PC-9 (cell line): Measurements from ENCODE around the gene ZNRF3. TPM values are rescaled to one million over a fixed set of nuclear protein-coding genes. Genes with fewer than 3 reads are reported as not detected.

Source experiments
- BruUV-seq: library from RNA; stranded (reverse); fragments of 400-500 nt; replicated peaks from 2 replicates; lab custom pipeline; 2021; lab: Mats Ljungman, UMichigan
- CTCF ChIA-PET: fragments of 300-600 bp; sonication (Branson Sonifier 250); formaldehyde crosslinking; loops from one replicate; lab custom pipeline; 2022; ENCODE audit warnings: antibody characterized with exemption; lab: Charles Lee
- POLR2A ChIA-PET: fragments of 300-600 bp; sonication (Branson Sonifier 250); formaldehyde crosslinking; loops from one replicate; lab custom pipeline; 2022; ENCODE audit warnings: antibody characterized with exemption; ENCODE audit not compliant: unreplicated experiment; lab: Charles Lee
- DNase-seq, 2 experiments: peaks; one replicate each; pipeline versions ENCODE4 v3.0.0 to v3.0.0-alpha.2; 2015 to 2022; ENCODE audit warnings: mixed read lengths in 1 of 2
- H2AFZ ChIP-seq: fragments of 200-600 bp; sonication (generic); 2 replicates; pipeline ENCODE4 v1.8.1; 2017; ENCODE audit warnings: antibody characterized with exemption
- H3F3A ChIP-seq: fragments of 200-600 bp; sonication (generic); 2 replicates; pipeline ENCODE4 v1.8.1; 2017; ENCODE audit warnings: antibody characterized with exemption, mild to moderate bottlenecking, low read depth; ENCODE audit not compliant: insufficient read depth
- H3K27ac ChIP-seq: fragments of 200-600 bp; sonication (generic); 2 replicates; pipeline ENCODE4 v1.6.1; 2016; ENCODE audit warnings: mixed run types
- H3K27me3 ChIP-seq: fragments of 200-600 bp; sonication (generic); 2 replicates; pipeline ENCODE4 v1.6.1; 2016; ENCODE audit warnings: low read depth, mixed run types; ENCODE audit not compliant: insufficient read depth
- H3K36me3 ChIP-seq: fragments of 200-600 bp; sonication (generic); 2 replicates; pipeline ENCODE4 v1.6.1; 2016; ENCODE audit warnings: low read depth, mixed run types
- H3K4me1 ChIP-seq: fragments of 200-600 bp; sonication (generic); replicated peaks from 2 replicates; pipeline ENCODE4 v1.6.1; 2016; ENCODE audit warnings: mixed run types; ENCODE audit not compliant: insufficient read depth
- H3K4me2 ChIP-seq: fragments of 200-600 bp; sonication (generic); 2 replicates; pipeline ENCODE4 v1.6.1; 2017; ENCODE audit warnings: mixed run types
- H3K4me3 ChIP-seq: fragments of 200-600 bp; sonication (generic); 2 replicates; pipeline ENCODE4 v1.6.1; 2016; ENCODE audit warnings: mixed run types
- H3K79me2 ChIP-seq: fragments of 200-600 bp; sonication (generic); 2 replicates; pipeline ENCODE4 v1.6.1; 2017; ENCODE audit warnings: low read depth, mixed run types
- H3K9me2 ChIP-seq: fragments of 200-600 bp; sonication (generic); 2 replicates; pipeline ENCODE4 v1.8.1; 2017; ENCODE audit warnings: mild to moderate bottlenecking; ENCODE audit not compliant: insufficient read depth
- H3K9me3 ChIP-seq: fragments of 200-600 bp; sonication (generic); 2 replicates; pipeline ENCODE4 v1.8.1; 2016; ENCODE audit warnings: low read depth; ENCODE audit not compliant: insufficient read depth
- H4K20me1 ChIP-seq: fragments of 200-600 bp; sonication (generic); 2 replicates; pipeline ENCODE4 v1.8.1; 2017; ENCODE audit not compliant: insufficient read depth
- CTCF ChIP-seq: fragments of 200-600 bp; sonication (generic); conservative IDR thresholded peaks from 2 replicates; pipeline ENCODE4 v1.6.1; 2017; ENCODE audit warnings: mixed run types, antibody characterized with exemption, mild to moderate bottlenecking, moderate library complexity
- EZH2 ChIP-seq: fragments of 200-600 bp; sonication (generic); IDR thresholded peaks from 2 replicates; pipeline ENCODE4 v1.8.0; 2017; ENCODE audit warnings: antibody characterized with exemption, low read depth
- intact Hi-C: fragments of 100-400 bp; cut with micrococcal nuclease; formaldehyde crosslinking; loops from one replicate; pipeline ENCODE4 v1.10.0; 2022; ENCODE audit not compliant: unreplicated experiment
- total RNA-seq: library from RNA; stranded (reverse); gene quantifications from 2 replicates; pipeline ENCODE4 v1.2.3, GENCODE V29; 2021

Gene ZNRF3
- total RNA-seq, 1 experiment from 2014 or later, result 5.2 TPM

- BruUV-seq, result no TSS peak
- H2AFZ ChIP-seq, result no peak overlapping the region
- H3K36me3 ChIP-seq, result no peaks in the 10 kb centered on the region
- no peak overlapping the region for H3K4me3 ChIP-seq
- TF ChIP-seq EZH2 (no peak), CTCF (no peak)
- H4K20me1 ChIP-seq, result no peaks in the 10 kb centered on the region
- peaks cover 12% of the 10 kb centered on the region; the same call in 1 of the 2 replicates for H3K79me2 ChIP-seq
- H3K4me1 ChIP-seq, result peaks cover 45% of the 10 kb centered on the region
- intact Hi-C loops, result no loop called here
- H3K9me2 ChIP-seq, result no peaks in the 10 kb centered on the region
- no peaks in the 10 kb centered on the region for H3K9me3 ChIP-seq
- DNase-seq, result no peak
- H3K4me2 ChIP-seq, result no peak overlapping the region
- H3K27ac ChIP-seq, result peak overlapping the region; percentile 93; the same call in 1 of the 2 replicates
- no peaks in the 10 kb centered on the region for H3K27me3 ChIP-seq
- CTCF ChIA-PET, result no interaction called here
- POLR2A ChIA-PET, result no interaction called here
- peaks cover 50% of the 10 kb centered on the region for H3F3A ChIP-seq
These were observed 145.1 kb downstream of the ZNRF3 start for GRCh38 chr22:29028468-29028867.

GRCh38 chr22:29029202-29030000 lies 146.0 kb downstream of the ZNRF3 start:
- Histone ChIP-seq H3K9me2 (no peaks in the 10 kb centered on the region), H3K27me3 (no peaks in the 10 kb centered on the region), H3K36me3 (no peaks in the 10 kb centered on the region), H2AFZ (no peak overlapping the region), H3K4me2 (peak overlapping the region; percentile 99), H3K4me3 (peak overlapping the region; percentile 74; the same call in 1 of the 2 replicates), H4K20me1 (no peaks in the 10 kb centered on the region), H3F3A (peaks cover 50% of the 10 kb centered on the region), H3K79me2 (peaks cover 22% of the 10 kb centered on the region; the same call in 1 of the 2 replicates), H3K27ac (peak overlapping the region; percentile 93), H3K4me1 (peaks cover 46% of the 10 kb centered on the region), H3K9me3 (no peaks in the 10 kb centered on the region)
- intact Hi-C loops, result no loop called here
- ChIA-PET CTCF (no interaction called here), POLR2A (interaction anchor here (0.6 kb wide), 1 partner anchor 146 kb away, joined by 3 read pairs; the partner anchor contains the start of gene ZNRF3)
- TF ChIP-seq CTCF, result no peak
- TSS peak; percentile 44 for BruUV-seq
- no peak for DNase-seq

- H2AFZ ChIP-seq, result peak overlapping the region; percentile 7; the same call in 1 of the 2 replicates
- ChIA-PET POLR2A (no interaction called here), CTCF (interaction anchor here (0.7 kb wide), 1 partner anchor 52 kb away, joined by 3 read pairs; no protein-coding TSS in a partner anchor)
- no peaks in the 10 kb centered on the region for H4K20me1 ChIP-seq
- peaks cover 24% of the 10 kb centered on the region; the same call in 1 of the 2 replicates for H3K79me2 ChIP-seq
- peaks cover 46% of the 10 kb centered on the region for H3K4me1 ChIP-seq
- no peaks in the 10 kb centered on the region for H3K36me3 ChIP-seq
- H3K27ac ChIP-seq, result peak overlapping the region; percentile 93
- H3F3A ChIP-seq, result peaks cover 50% of the 10 kb centered on the region
- peak; percentile 28 to 85 for DNase-seq
- H3K27me3 ChIP-seq, result no peaks in the 10 kb centered on the region
- no TSS peak for BruUV-seq
- TF ChIP-seq EZH2 (no peak), CTCF (peak; percentile 26; the same call in 1 of the 2 replicates)
- H3K9me2 ChIP-seq, result no peaks in the 10 kb centered on the region
- intact Hi-C loops, result loop anchor here (2.0 kb wide), 1 partner anchor 53 kb away; no protein-coding TSS in a partner anchor
- no peaks in the 10 kb centered on the region for H3K9me3 ChIP-seq
- H3K4me2 ChIP-seq, result peak overlapping the region; percentile 99
- peak overlapping the region; percentile 74 for H3K4me3 ChIP-seq
These were observed 146.7 kb downstream of the ZNRF3 start for GRCh38 chr22:29030016-29030617.
